Lower leg skin (tissue), 3 donors: ENCODE data around the gene C5AR1.

Source experiments
- CTCF ChIP-seq, 3 donors: fragments of 450-650 bp; IDR thresholded peaks; one replicate each; pipeline ENCODE4 v1.5.1; 2016; ENCODE audit warnings: antibody characterized with exemption in 3 of 3, mild to moderate bottlenecking in 3 of 3, moderate library complexity in 2 of 3
- POLR2A ChIP-seq, 2 donors: fragments of 450-650 bp; IDR thresholded peaks; one replicate each; pipeline ENCODE4 v1.6.1; 2016 to 2017; ENCODE audit warnings: antibody characterized with exemption in 2 of 2, mild to moderate bottlenecking in 1 of 2, moderate library complexity in 1 of 2

- no peak for TF ChIP-seq CTCF (IDR thresholded peaks at IDR 0.05)
- TF ChIP-seq POLR2A (IDR thresholded peaks at IDR 0.05): no peak
Measured at GRCh38 chr19:47266401-47266941, 43.2 kb upstream of the C5AR1 start.
